GM13977 (cell line): ENCODE results near the gene POLR3G.

ENCODE experiments used
- DNase-seq: peaks from one replicate; pipeline ENCODE4 v3.0.0; 2012; ENCODE audit warnings: low spot score
- CTCF ChIP-seq: IDR thresholded peaks from 2 replicates; pipeline ENCODE4 v1.5.1; 2012; ENCODE audit warnings: mild to moderate bottlenecking, control low read depth; ENCODE audit not compliant: insufficient read depth; ENCODE audit errors: extremely low read depth, missing control alignments
- in situ Hi-C: fragments of 300-500 bp; cut with MboI; formaldehyde crosslinking; loops from one replicate; pipeline ENCODE4 v1.12.0; 2022; ENCODE audit warnings: low sequenced_read_pairs, low pct_unique_long_range_greater_than_20kb, mixed read lengths, inconsistent platforms; ENCODE audit not compliant: unreplicated experiment

Gene POLR3G

GRCh38 chr5:90494043-90494442, 19.4 kb downstream of the POLR3G start:
- TF ChIP-seq CTCF = no peak
- DNase-seq = no peak
- in situ Hi-C loops = no loop called here

DNA sequence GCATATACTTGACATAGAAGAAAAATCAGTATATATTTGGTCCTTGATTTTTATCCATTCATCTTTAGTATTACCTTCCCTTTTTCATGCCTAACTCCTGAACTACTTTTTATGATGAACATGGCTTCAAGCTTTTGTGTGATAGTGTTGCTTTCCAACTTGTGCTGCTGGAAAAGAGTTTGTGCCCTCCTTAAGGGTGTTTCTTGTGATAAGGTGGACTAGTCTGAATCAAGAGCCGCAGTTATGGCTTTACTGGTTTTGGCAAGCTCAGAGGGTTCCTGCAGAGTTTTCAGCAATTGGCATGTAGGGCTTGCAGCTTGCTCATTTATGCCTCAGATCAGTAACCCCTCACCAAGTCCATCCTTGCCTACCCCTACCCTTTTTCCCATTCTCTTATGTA, 20.5 kb downstream of the POLR3G start:
- TF ChIP-seq CTCF = no peak
- DNase-seq = no peak
- in situ Hi-C loops = no loop called here

DNA sequence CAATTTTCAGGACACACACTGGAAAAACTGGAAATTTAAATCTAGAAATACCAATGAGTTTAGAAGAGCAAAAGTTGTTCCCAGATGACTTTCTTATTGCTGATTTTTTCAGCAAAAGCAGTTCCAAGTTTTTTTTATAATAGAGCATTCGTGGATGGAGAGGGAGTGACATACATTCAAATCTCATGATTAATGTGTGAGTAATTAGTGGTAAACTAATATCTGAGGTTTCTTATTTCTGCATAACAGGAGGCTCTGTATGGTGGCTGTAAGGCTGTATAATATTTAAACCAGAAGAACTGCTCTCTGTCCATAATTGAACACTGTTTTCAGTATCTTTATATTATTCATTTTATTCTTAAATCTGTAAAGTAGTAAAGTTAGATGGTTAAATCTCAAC, 28.9 kb downstream of the POLR3G start:
- in situ Hi-C loops = no loop called here
- no peak for TF ChIP-seq CTCF
- no peak for DNase-seq

- no peak for DNase-seq
- in situ Hi-C loops = no loop called here
- TF ChIP-seq CTCF = no peak
Measured at GRCh38 chr5:90504743-90505142, 30.1 kb downstream of the POLR3G start.

DNA sequence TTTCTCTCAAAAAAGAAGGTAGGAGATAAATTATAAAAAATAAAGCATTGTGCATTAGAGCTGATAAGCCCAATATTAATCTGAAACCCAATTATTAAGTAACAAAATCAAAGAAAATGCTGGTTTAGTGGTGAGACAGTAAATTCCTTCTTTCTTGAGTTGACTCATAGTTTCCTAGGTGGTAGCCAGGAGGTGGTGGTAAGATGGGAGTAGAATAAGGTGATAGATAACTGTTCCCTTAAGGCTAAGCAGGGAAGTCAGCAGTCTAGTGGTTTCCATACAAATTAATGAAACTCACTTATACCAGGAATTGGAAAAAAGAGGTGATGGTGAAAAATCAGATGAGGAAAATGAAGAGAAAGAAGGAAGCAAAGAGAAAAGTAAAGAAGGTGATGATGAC, 31.6 kb downstream of the POLR3G start:
- DNase-seq = no peak
- in situ Hi-C loops = no loop called here
- no peak for TF ChIP-seq CTCF

DNA sequence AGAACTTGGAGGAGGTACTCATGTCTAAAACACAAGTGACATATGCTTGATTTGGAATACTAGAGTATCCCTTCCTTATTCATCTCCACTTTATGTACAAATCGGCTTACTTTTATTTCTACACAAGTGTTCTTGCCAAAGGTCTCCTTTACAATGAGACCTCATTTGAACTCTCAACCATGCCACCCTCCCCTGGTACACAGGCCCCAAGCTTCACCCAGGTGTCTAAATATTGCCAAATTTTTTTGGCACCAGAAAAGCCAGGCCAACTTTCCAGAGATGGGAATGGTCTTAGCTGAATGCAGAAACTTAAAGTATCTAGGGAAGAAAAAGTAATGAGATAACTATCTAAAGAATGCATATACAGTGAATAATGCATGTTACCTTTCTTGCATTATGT, 35.8 kb downstream of the POLR3G start:
- in situ Hi-C loops = no loop called here

More for the DNA sequence above, 35.8 kb downstream of the POLR3G start:
- DNase-seq = no peak
- TF ChIP-seq CTCF = no peak
